HG02588 (cell line): ENCODE measurements around the gene SPRR1A.
"Not testable (repeated sequence)": the region's sequence is repeated elsewhere in the genome, so short reads cannot be mapped to it uniquely, and the experiment has no call there.

Source experiments
- ATAC-seq: cut with Tn5 transposase; IDR thresholded peaks from one replicate; pipeline ENCODE4 v1.9.1; 2021; ENCODE audit warnings: mild to moderate bottlenecking, moderate library complexity; ENCODE audit not compliant: unreplicated experiment

Gene SPRR1A

GRCh38 chr1:152972196-152972886, 11.5 kb upstream of the SPRR1A start:
- ATAC-seq = no peak

DNA sequence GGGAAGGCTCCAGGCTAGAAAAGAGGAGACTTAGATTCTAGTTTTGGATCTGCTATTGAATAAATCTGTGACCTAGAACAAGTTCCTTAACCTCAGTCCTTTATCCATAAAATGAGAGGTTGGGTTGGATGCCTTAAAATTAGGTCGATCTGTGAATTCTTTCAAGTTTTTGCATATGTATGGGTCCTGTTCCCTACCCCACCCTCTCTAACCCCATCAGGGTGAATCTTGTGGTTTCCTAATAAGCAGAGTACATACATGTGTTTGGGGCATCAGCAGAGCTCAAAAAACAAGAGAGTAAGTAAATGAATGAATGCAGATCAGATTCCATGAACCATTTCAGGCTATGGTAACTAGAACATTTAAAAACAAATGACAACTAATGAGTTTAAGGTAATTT, 7.2 kb upstream of the SPRR1A start:
- no peak for ATAC-seq

DNA sequence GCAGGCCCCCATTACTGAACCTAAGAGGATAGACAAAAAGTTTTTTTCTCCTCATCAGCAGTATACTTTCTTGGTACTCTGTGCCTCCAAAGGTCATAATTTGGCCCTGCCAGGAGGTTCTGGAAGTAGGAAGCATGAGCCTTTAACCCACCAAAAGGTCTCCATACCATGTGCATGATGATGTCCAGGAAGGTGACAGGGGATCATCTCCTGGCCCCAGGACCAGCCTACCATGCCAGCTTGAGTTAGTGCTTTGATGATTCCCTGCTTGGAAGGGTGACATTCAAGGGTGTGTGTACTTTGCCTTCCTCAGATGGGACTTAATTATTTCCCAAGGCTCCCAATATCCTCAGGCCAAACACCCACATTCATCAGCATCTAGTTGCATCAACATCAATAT, 6.3 kb upstream of the SPRR1A start:
- ATAC-seq = no peak

- no peak for ATAC-seq
Observed at GRCh38 chr1:152980676-152981075, 3.2 kb upstream of the SPRR1A start.

DNA sequence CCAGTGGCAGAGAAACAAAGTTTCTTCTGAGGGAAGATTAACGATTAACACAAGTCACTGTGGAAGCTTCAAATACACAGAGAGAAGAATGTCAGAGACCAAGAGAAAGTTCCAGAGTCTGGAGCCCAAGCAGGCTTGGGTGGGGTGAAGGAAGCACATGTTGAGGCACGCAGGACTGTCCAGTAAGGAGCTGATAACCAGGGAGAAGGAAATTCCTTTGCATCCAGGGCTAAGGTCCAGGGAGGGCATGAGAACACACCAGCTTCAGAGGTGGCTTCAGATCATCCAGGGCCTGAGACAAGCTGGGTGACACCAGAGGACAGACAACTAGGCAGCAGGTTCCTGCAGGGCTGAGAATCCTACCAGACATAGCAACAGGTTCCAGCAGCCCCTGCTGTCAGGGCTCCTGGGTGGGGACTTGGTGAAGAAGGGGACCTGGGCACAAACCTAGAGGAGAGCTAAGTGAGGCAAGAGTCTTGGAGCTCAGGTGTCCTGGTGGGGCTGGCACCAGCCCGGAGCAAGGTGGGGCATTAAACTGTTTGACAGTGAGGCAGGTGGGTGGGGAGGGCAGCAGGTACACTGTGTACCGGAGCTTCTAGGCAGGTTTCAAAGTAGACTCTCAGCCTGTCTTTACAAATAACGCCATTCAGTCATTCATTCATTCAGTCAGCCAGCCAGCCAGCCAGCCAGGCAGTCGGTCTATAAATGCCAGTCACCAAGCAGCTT, 2.6 kb upstream of the SPRR1A start:
- ATAC-seq = no peak

DNA sequence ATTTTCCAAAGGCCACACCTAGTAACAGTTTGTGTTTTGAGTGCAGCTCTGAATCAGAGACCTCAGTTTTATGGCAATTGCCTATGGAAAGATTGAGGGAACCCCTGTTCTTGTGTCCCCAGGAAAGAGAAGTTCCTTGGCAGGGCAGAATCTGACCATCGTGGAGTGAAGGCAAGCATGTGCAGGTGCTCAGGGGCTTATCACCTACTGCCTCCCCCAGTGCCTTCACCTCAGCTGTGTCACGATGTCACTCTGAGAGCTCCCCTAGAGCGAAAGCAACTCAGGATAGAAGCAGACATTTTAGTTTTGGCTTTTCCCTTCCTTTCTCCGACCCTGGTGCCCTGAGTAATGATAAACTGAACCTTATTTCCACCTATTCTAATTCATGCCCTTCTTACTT, 1.8 kb upstream of the SPRR1A start:
- ATAC-seq = no peak

DNA sequence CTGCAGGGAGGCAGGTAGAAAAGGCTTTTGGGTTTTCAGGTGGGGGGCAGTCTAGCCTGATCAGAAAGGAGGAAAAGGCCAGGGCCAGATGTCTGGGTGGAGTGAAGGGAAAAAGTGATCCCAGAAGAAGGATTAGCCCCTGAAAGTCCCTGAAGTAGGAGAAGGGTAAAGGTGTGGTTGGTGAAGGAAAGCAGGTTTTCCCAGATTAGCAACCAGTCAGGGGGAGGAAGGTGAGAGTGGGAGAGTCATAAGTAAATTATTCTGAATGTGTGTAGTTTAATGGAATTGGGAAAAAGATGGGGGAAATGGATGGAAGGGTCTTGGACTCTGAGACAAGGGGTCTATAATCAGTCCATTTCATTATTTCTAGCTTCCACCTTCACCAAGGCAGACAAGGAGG, 647 bp upstream of the SPRR1A start:
- no peak for ATAC-seq

DNA sequence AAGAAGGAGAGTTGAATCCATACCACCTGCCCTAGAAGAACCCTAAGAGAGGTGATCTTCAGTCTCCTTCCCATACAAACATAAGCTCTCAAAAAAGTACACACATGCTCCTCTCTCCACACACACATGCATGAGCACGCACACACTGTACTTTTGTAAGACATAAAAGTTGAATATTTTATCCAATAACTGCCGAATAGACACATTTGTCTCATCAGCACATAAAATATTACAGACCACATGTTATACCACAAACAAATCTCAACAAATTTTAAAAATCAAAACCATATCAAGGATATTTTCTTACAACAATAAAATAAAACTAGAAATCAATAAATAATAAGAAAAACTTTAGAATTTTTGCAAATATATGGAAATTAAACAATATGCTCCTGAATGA, 2.7 kb downstream of the SPRR1A start:
- ATAC-seq = no peak

- ATAC-seq = no peak
Observed at GRCh38 chr1:152993186-152993585, 9.3 kb downstream of the SPRR1A start.

DNA sequence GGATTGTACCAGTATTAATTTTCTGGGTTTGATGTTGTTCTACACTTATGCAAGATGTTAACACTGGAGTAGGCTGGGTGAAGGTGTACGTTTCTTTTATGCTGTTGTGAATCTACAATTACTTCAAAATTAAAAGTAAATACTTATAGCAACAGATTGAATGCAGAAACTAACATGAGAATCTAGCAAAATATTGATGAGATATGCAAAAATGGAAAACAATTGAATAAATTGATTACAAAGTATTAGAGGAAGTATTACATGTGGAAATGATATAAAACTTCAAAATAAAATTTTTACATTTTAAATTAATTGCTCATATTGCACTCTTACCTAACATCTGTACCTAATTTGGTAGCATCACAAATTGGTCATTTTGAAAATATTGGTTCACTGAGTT, 12.0 kb downstream of the SPRR1A start:
- no peak for ATAC-seq

DNA sequence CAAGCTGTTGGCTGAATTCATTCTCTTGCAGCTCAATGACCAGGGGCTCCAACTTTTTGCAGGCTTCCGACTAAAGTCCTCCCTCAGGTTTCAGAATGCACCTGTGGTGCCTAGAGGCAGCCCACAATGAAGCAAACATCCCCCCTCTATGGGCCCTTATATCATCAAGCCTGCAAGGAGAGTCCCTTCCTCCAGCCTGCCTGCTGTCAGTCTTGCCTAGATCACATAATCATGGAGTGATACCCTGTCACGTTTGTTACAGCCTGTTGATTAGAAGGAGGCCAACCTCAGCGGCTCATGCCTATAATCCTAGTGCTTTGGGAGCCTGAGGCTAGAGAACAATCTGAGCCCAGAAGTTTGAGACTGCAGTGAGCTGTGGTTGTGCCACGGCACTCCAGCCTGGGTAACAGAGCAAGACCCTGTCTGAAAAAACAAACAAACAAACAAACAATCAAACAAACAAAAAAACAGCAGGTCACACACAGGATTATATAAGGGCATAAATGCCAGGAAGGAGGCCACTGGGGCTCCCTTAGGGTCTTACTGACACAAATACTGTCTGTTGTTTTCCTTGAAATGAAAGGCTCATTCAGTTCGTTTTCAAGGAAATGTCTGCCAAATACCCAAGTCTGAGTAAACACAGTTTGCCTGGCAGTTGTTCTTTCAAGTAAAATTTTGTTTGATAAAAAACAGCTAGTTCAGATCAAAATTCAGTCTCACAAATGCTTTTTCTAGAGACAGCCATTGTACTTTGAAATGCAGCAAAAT, 12.9 kb downstream of the SPRR1A start:
- no peak for ATAC-seq

- no peak for ATAC-seq
Observed at GRCh38 chr1:152997901-152998300, 14.0 kb downstream of the SPRR1A start.

DNA sequence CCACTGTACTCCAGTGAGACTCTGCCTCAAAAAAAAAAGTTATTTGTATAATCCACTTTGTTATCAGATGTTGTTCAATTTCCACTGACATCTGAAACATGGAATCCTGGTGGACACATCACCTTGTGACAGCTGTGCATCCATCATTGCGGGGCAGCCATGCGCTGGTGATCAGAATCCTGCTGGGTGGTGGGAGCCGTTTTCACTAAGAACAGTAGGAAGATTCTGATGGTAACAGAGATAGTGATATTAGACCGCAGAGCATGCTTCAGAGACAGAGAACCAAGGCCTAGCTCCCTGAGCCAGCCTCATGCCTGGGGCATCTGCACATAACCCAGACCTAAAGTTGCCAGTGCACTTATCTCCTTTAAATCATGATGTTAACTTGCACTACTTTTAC, 14.6 kb downstream of the SPRR1A start:
- no peak for ATAC-seq

DNA sequence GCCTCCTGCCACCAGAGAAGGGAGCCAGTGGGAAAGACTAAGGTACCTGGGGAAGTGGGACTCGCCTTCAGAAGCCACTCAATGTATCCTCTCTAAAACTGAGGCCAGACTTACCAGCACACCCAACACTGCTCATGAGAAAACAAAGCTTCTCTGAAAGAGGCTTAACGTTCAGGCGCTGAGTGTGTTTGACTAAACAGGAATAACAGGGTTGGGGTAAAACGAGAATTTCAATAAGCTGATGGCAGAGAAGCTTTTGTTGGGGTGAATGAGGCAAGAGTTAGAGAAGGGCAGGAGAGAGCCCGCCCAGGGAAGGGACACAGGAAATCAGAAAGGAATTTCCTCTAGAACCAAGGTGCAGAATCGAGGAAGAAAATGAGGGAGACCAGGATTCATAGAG, 15.9 kb downstream of the SPRR1A start:
- ATAC-seq = no peak

GRCh38 chr1:153000294-153000693, 16.4 kb downstream of the SPRR1A start:
- ATAC-seq = no peak

DNA sequence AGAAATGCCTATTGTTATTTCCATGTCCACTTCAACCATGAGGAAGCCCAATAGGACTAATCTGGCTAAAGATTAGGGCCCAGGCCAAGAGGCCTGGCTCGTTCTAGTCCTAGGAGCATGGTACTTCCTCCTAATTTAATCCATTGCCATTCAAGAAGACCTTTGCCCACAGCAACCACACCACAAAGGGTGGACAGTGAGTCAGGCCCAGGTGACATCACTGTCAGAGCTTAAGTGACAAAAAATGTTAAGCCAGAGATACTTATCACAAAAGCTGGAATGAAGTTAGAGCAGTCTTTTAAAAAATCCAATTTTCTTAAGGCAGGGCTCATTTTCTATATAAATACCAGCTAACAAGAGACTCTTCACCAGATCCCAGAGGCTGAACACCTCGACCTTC, 17.5 kb downstream of the SPRR1A start, which contains the start of gene SPRR3:
Gene SPRR3 (plus strand): TSS at position 368 of the 400 bp plus-strand sequence. CDS start 1,272 bp downstream, outside the sequence.
- ATAC-seq = no peak

- ATAC-seq = not testable (repeated sequence)
Observed at GRCh38 chr1:153011235-153011758, 27.4 kb downstream of the SPRR1A start.

DNA sequence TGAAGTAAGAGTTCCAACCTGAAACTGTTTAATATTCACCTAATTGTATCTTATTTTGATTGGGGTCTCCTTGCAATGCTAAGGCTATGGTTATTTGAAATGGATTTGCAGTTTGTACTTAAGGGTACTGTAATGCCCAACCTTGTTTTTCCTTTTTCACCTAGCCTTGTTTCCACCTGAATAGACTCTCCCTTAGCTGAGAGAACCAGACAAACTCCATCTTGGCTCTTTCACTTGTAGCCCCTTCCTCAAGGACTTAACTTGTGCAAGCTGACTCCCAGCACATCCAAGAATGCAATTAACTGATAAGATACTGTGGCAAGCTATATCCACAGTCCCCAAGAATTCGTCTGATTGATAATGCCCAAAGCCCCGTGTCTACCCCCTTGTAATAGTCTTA, 37.9 kb downstream of the SPRR1A start:
- ATAC-seq = not testable (repeated sequence)

GRCh38 chr1:153022340-153022739, 38.5 kb downstream of the SPRR1A start:
- ATAC-seq = not testable (repeated sequence)

DNA sequence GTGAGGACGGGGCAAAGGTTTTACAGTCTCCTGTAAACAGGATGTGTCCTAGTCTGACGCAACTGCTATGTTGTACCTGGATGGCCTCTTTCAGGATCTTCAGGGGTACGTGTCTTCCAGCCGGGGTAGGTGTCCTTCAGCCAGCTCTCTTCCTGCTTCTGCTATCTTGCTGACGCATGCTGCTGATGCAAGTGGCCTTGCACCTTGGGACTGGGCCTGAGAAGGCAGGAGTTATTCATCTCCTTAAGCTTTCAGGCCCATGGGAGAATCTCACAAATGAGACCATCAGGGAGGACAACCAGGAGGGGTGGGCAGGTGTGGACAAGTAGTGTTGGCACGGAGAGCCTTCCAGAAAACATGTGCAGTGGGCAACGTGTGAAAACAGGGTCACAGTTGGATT, 39.2 kb downstream of the SPRR1A start:
- ATAC-seq = no peak

- ATAC-seq = no peak
Observed at GRCh38 chr1:153024413-153024812, 40.5 kb downstream of the SPRR1A start.
